Stimulated activated CD4-positive, alpha-beta T cell treated with anti-CD3 and anti-CD28 coated beads, Interleukin-15, amount 100 ng/mL, for 24 hours (primary cell): ENCODE data around the gene MGA.

ENCODE experiments used
- DNase-seq: peaks from one replicate; pipeline ENCODE4 v3.0.0-alpha.2; 2020

Gene MGA

GRCh38 chr15:41659190-41659589 is 1.0 kb upstream of the MGA start:
- no peak for DNase-seq

GRCh38 chr15:41659855-41660234 is 360 bp upstream of the MGA start:
- no peak for DNase-seq

GRCh38 chr15:41661078-41661517 is 893 bp downstream of the MGA start:
- no peak for DNase-seq

DNA sequence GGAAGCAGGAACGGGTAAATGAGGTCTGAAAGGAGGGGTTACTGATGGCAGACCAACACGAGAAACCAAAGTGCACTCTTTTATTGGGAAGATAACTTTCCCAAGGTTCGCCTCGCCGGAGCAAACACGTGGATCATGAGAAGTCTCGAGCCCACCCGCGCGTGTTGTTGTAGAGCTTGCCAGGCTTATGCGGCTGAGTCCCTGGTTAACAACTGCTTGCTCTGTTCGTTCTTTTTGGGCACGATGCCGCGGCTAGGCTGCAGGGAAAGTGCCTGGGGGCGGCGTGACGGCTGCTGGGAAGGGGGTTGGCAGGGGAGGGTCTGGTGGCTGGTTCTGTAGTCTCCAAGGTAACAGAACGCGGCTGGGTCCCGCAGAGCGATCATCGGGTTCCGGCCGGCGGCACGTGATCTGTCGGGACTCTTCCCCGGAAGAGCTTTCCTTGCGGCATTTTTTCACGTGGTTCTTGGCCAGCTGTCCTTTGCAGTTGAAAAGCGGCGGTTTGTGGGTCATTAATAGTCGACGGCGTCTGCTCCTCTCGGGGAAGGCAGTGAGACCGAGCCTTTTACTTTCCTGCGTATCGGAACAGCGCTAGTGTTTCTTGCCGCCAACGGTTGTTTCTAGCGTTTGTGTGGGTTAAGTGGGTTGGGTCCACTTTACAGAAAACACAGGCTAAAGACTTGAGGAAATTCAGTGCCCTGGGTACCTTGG is 1.5 kb downstream of the MGA start:
- DNase-seq = peak; percentile 82

DNA sequence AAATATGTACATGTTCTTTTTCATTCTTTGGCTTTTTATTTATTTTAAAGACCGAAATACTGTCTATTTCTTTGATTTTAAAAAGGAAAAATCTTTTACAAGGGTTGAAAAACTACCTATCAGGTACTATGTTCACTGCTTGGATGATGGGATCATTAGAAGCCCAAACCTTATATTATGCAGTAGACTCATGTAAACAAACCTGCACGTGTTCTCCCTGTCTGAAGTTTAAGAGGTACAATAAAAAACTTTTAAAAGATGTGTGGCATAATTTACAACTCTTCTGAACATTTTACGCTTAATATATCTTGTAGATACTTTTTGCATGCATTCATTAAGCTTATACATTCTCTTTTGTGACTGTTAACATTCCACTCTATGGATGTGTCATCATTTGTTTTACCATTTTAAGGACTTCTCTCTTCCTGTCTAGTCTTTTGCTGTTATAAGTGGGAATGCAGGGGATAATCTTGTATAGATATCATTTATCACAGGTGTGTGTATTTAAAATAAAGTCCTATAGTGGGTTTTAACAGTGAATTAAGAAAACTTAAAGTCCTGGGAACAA is 6.2 kb downstream of the MGA start:
- DNase-seq = no peak

DNA sequence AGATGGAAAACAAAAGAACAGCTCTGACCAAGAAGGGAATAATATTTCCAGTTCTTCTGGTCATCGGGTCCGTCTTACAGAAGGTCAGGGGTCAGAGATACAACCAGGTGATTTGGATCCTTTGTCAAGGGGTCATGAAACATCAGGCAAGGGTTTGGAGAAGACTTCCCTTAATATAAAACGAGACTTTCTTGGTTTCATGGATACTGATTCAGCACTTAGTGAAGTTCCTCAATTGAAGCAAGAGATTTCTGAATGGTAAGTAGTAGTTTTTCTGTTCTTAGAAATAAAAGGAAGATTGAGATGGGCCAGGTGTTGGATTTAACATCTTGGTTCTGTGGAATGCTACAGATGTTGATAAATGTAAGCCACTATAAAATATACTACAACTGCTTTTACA is 9.5 kb downstream of the MGA start:
- DNase-seq = no peak

DNA sequence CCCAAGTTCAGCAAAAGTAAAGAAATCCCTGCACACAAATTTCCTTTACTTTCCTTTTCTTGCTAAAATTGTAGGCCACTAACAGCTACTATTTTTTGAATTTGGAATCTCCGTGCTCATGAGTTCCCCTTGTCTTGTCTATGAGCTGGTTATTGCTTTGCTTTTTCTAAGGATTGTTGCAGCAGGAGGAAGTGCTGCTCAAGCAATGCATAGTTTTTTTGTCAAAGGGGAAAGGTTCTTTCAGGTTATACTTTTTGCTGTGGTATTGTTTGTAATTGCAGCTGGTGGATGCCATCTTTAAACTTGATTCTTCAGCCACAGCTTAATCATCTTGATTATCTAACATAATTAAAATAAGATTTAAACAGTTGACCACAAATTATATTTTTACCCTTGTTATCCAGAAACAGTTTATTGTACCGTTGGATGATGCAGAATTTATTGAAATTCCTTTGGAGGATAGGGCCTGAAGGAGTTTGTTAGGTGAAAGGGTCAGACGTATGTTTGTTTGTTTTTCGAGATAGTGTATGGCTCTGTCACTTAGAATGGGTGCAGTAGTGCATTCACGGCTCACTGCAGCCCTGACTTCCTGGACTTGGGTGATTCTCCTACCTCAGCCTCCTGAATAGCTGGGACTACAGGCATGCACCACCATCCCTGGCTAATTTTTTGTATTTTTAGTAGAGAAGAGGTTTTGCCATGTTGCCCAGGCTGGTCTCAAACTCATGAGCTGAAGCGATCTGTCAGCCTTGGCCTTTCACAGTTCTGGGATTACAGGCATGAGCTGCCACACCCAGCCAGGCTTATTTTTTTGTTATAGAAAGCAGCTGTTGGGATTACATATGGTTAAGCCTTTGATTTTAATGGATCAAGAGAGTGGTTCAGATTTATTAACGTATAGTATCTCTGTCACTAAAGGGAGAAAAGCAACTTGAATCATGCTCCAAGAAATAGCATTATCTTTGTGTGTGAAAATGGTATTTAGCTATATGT is 11.7 kb downstream of the MGA start:
- no peak for DNase-seq

GRCh38 chr15:41675337-41675736 is 15.1 kb downstream of the MGA start:
- DNase-seq = no peak

- no peak for DNase-seq
Measured at GRCh38 chr15:41678742-41679141, 18.5 kb downstream of the MGA start.

GRCh38 chr15:41683955-41684354 is 23.8 kb downstream of the MGA start:
- DNase-seq = no peak

GRCh38 chr15:41688671-41689070 is 28.5 kb downstream of the MGA start:
- no peak for DNase-seq

DNA sequence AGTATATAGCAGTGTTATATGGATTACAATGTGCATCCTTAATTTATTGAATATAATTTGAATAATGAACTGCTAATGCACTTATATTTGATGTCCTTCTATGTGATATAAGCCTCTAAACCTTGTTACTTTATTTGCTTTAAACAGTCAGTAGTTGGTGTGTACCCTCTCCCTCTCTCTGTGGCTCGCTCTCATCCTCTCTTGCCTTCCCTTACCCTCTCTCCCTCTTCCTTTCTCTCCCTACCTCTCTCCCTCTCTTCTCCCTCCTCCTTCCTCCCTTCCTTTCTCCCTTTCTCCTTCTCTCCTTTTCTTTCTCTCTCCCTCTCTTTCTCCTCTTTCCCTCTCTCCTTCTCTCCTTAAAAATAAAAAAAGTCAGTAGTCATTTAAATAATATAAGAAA is 28.9 kb downstream of the MGA start:
- no peak for DNase-seq

DNA sequence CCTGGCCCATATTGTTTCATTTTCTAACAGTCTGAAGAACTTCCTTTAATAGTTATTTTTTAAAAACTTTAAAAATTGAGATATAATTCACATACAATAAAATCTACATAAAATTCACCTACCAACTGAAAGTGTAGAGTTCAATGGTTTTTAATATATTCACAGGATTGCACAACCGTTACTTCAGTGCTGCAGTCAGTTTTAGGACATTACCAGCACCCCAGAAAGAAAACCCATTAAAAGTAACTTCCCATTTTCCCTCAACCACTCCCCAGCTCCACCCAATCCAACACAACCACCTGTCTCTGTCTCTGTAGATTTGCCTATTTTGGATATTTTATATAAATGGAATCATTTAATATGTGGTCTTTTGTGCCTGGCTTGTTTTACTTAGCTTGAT is 29.6 kb downstream of the MGA start:
- DNase-seq = no peak

GRCh38 chr15:41690636-41691035 is 30.4 kb downstream of the MGA start:
- DNase-seq = peak; percentile 19

- DNase-seq = no peak
Measured at GRCh38 chr15:41691471-41691870, 31.3 kb downstream of the MGA start.

- DNase-seq = no peak
Measured at GRCh38 chr15:41692049-41692448, 31.8 kb downstream of the MGA start.

GRCh38 chr15:41693757-41694156 is 33.6 kb downstream of the MGA start:
- DNase-seq = no peak

- DNase-seq = peak; percentile 38
Measured at GRCh38 chr15:41695750-41696436, 35.7 kb downstream of the MGA start.

DNA sequence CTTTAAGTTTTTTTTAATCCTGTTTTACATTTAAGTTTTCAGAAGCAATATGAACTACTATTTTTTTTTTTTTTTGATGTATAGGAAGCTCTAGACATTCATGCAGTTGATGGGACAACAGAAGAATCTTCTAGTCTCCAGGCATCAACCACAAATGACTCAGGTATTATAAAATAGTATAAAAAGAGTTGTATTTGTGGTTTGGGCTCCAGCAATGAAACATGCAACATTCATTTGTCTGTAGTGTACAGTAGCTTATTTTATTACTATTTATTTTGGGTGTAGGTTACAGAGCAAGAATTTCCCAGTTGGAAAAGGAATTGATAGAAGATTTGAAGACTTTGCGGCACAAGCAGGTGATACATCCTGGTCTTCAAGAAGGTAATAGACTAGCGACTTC is 38.6 kb downstream of the MGA start:
- DNase-seq = no peak

- DNase-seq = no peak
Measured at GRCh38 chr15:41703120-41703519, 42.9 kb downstream of the MGA start.

DNA sequence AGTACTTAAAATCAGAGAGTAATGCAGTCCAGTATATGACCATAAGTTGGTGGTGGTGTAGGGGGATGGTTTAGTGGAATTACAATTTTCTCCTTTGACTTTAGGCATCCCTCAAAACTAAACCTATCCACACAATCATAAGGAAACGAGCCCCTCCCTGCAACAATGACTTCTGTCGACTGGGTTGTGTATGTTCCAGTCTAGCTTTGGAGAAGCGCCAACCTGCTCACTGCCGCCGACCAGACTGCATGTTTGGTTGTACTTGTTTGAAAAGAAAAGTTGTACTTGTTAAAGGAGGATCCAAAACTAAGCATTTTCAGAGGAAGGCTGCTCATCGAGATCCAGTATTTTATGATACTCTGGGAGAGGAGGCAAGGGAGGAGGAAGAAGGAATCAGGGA is 52.8 kb downstream of the MGA start:
- DNase-seq = no peak

DNA sequence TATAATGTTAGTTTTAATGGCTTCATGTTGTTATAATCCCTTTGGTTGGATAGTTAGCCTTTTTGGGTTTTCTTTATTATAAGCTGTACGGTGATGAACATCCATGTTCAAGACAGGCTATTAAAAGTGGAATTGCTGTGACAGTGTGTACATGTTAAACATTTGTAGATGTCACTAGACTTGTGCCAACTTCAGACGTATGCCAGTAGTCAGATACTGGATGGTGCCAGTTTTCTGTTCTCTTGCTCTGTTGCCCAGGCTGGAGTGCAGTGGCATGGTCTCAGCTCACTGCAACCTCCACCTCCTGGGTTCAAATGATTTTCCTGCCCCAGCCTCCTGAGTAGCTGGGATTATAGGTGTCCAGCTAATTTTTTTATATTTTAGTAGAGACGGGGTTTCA is 54.1 kb downstream of the MGA start:
- no peak for DNase-seq

DNA sequence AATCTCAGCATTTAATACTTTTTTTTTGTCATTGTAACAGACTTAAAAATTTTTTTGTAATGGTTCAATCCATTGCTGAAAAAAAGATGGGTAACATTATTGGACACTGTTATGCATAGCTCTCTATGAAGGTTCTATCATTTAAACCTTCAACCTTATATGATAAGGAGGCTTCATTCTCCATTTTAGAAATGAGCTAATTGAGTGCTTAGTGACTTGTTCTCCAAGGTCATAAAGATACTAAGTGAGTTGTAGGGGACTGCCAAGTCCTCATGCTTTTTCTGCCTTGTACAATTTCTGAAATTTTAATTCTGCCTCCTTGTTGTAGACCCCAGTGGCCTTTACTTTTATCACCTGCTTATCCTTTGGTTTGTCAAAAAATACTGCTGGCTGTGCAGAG is 56.7 kb downstream of the MGA start:
- DNase-seq = no peak
